CD14-positive monocyte (primary cell): ENCODE data around the gene HMCN1. TPM values are rescaled to one million over a fixed set of nuclear protein-coding genes. Genes with fewer than 3 reads are reported as not detected.

Experiments used
- DNase-seq, 3 donors: peaks; one replicate each; pipeline ENCODE4 v3.0.0-alpha.2; 2011 to 2022
- H2AFZ ChIP-seq: 2 replicates; pipeline ENCODE4 v1.6.0; 2012; ENCODE audit warnings: mild to moderate bottlenecking, low read depth, low read length, inconsistent platforms; ENCODE audit not compliant: insufficient read depth, poor library complexity, severe bottlenecking
- H3K27ac ChIP-seq, 2 donors: 1 replicate in 1 of 2; 2 replicates in 1 of 2; pipeline ENCODE4 v1.5.1; 2012 to 2013; ENCODE audit warnings: low read length in 2 of 2, control low read depth in 1 of 2, inconsistent platforms in 1 of 2, low read depth in 1 of 2, mild to moderate bottlenecking in 1 of 2
- H3K27me3 ChIP-seq, 2 donors: one replicate each; pipeline versions ENCODE4 v1.6.0 to v1.6.1; 2011 to 2013; ENCODE audit warnings: low read length in 2 of 2; ENCODE audit not compliant: control insufficient read depth in 2 of 2, insufficient read depth in 2 of 2
- H3K36me3 ChIP-seq, 2 donors: replicated peaks in 1 of 2; 1 replicate in 1 of 2; 2 replicates in 1 of 2; pipeline versions ENCODE4 v1.5.1 to v1.6.1; 2012 to 2013; ENCODE audit warnings: low read length in 2 of 2, control low read depth in 1 of 2, inconsistent platforms in 1 of 2, mild to moderate bottlenecking in 1 of 2; ENCODE audit not compliant: insufficient read depth in 2 of 2, control insufficient read depth in 1 of 2
- H3K4me1 ChIP-seq, 2 donors: 1 replicate in 1 of 2; 2 replicates in 1 of 2; pipeline versions ENCODE4 v1.5.1 to v1.6.1; 2012 to 2013; ENCODE audit warnings: low read length in 2 of 2, control low read depth in 1 of 2, inconsistent platforms in 1 of 2, mild to moderate bottlenecking in 1 of 2, moderate library complexity in 1 of 2; ENCODE audit not compliant: insufficient read depth in 2 of 2, control insufficient read depth in 1 of 2
- H3K4me2 ChIP-seq: replicated peaks from 2 replicates; pipeline ENCODE3; 2012; ENCODE audit warnings: low read length, moderate library complexity, mild to moderate bottlenecking; ENCODE audit not compliant: poor library complexity, severe bottlenecking; ENCODE audit errors: extremely low read depth
- H3K4me3 ChIP-seq, 3 experiments: fragments of 200-600 bp in 1 of 3; sonication (generic) in 1 of 3; replicated peaks in 1 of 3; 1 replicate in 2 of 3; 2 replicates in 1 of 3; pipeline ENCODE4 v1.5.1; 2011 to 2013; ENCODE audit warnings: low read length in 3 of 3, mild to moderate bottlenecking in 3 of 3, control low read depth in 2 of 3, low read depth in 2 of 3, inconsistent platforms in 1 of 3, moderate library complexity in 1 of 3
- H3K79me2 ChIP-seq: 2 replicates; pipeline ENCODE4 v1.6.0; 2012; ENCODE audit warnings: mild to moderate bottlenecking, control low read depth, inconsistent platforms, low read length, moderate library complexity; ENCODE audit not compliant: insufficient read depth
- H3K9ac ChIP-seq: 2 replicates; pipeline ENCODE4 v1.6.0; 2017; ENCODE audit warnings: low read length, mild to moderate bottlenecking; ENCODE audit not compliant: insufficient read depth, poor library complexity, severe bottlenecking
- H3K9me3 ChIP-seq, 2 donors: replicated peaks in 1 of 2; 1 replicate in 1 of 2; 2 replicates in 1 of 2; pipeline versions ENCODE4 v1.5.1 to v1.6.1; 2012 to 2013; ENCODE audit warnings: low read length in 2 of 2, control low read depth in 1 of 2; ENCODE audit not compliant: control insufficient read depth in 1 of 2, insufficient read depth in 1 of 2
- H4K20me1 ChIP-seq: 2 replicates; pipeline ENCODE4 v1.6.0; 2012; ENCODE audit warnings: mild to moderate bottlenecking, low read length, control low read depth, moderate library complexity; ENCODE audit not compliant: insufficient read depth
- H3K27ac Mint-ChIP-seq, 7 donors: one replicate each; pipeline ENCODE4 v1.8.0; 2020; ENCODE audit warnings: mild to moderate bottlenecking in 7 of 7, mixed read lengths in 7 of 7, moderate library complexity in 6 of 7, inconsistent platforms in 2 of 7
- H3K27me3 Mint-ChIP-seq, 3 donors: one replicate each; pipeline ENCODE4 v1.8.0; 2021 to 2022; ENCODE audit warnings: low read depth in 3 of 3, mild to moderate bottlenecking in 3 of 3, mixed read lengths in 3 of 3, moderate library complexity in 3 of 3, inconsistent platforms in 1 of 3
- H3K36me3 Mint-ChIP-seq, 2 donors: one replicate each; pipeline ENCODE4 v1.8.0; 2020; ENCODE audit warnings: mixed read lengths in 2 of 2, inconsistent platforms in 1 of 2, mild to moderate bottlenecking in 1 of 2
- H3K4me1 Mint-ChIP-seq: one replicate; pipeline ENCODE4 v1.8.0; 2020; ENCODE audit warnings: mild to moderate bottlenecking, mixed read lengths
- H3K4me3 Mint-ChIP-seq, 2 donors: one replicate each; pipeline ENCODE4 v1.8.0; 2020; ENCODE audit warnings: mild to moderate bottlenecking in 2 of 2, mixed read lengths in 2 of 2, moderate library complexity in 1 of 2
- H3K9me3 Mint-ChIP-seq, 7 donors: one replicate each; pipeline ENCODE4 v1.8.0; 2020 to 2022; ENCODE audit warnings: mixed read lengths in 7 of 7, mild to moderate bottlenecking in 6 of 7, moderate library complexity in 6 of 7, inconsistent platforms in 2 of 7
- WGBS: methylation state at CpG from one replicate; pipeline ENCODE4 v1.1.5; 2013; ENCODE audit warnings: missing lambda C conversion rate; ENCODE audit not compliant: insufficient coverage; 5-methylcytosine and 5-hydroxymethylcytosine counted together
- intact Hi-C, 2 donors: fragments of 100-400 bp; cut with micrococcal nuclease; formaldehyde crosslinking; loops; one replicate each; pipeline versions ENCODE4 v1.15.0 to v1.15.1; 2023
- polyA plus RNA-seq, 3 donors: library from polyadenylated mRNA; depleted of rRNA in 1 of 3; unstranded in 2 of 3; stranded (reverse) in 1 of 3; fragments of 300-500 nt in 2 of 3; fragments of >200 nt in 1 of 3; fragmentation: Illumina TruSeq in 2 of 3; gene quantifications; 1 replicate in 2 of 3; 2 replicates in 1 of 3; pipeline ENCODE4 v1.2.3, GENCODE V29; 2012 to 2021
- TF ChIP-seq, protein P1 (sequence below): fragments of 200-600 bp; IDR thresholded peaks from one replicate; pipeline ENCODE4 v1.8.0; 2022; ENCODE audit warnings: antibody characterized with exemption, mild to moderate bottlenecking

The HMCN1 gene
- polyA plus RNA-seq, 3 donors: not detected

DNA sequence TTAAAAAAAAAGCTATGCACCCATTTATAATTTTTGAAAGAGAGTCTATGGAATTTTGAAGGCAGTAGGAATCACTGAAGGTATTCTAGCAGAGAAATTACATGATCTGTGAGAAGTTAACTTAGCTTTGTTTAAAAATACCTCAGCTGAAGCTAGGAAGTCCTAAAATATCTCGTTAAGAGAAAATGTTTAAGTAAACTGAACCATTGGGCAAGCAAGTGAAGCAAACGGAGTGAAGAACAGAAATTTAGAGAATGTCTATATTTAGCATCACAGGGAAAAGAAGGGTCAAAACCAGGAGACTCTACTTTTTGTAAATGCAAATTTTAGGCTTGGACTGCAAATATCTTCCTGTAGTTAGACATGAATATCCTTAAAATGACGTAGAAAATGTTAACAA is 230.8 kb downstream of the HMCN1 start:
- H3K27ac ChIP-seq: no peak overlapping the region
- no peaks in the 10 kb centered on the region for H3K79me2 ChIP-seq
- no peaks in the 10 kb centered on the region for H3K4me1 Mint-ChIP-seq
- no peaks in the 10 kb centered on the region for H3K4me1 ChIP-seq
- H3K27me3 ChIP-seq: no peaks in the 10 kb centered on the region
- peaks cover 0 to 3% (median 0%) of the 10 kb centered on the region in 7 donors for H3K9me3 Mint-ChIP-seq
- no peaks in the 10 kb centered on the region for H3K9me3 ChIP-seq
- H3K4me3 Mint-ChIP-seq: no peak overlapping the region
- H4K20me1 ChIP-seq: no peaks in the 10 kb centered on the region
- DNase-seq: no peak
- no peaks in the 10 kb centered on the region for H3K36me3 ChIP-seq
- no peak overlapping the region for H3K27ac Mint-ChIP-seq
- no CpG with 5 or more reads among the region's 3 CpGs for WGBS
- TF ChIP-seq, protein P1, sequence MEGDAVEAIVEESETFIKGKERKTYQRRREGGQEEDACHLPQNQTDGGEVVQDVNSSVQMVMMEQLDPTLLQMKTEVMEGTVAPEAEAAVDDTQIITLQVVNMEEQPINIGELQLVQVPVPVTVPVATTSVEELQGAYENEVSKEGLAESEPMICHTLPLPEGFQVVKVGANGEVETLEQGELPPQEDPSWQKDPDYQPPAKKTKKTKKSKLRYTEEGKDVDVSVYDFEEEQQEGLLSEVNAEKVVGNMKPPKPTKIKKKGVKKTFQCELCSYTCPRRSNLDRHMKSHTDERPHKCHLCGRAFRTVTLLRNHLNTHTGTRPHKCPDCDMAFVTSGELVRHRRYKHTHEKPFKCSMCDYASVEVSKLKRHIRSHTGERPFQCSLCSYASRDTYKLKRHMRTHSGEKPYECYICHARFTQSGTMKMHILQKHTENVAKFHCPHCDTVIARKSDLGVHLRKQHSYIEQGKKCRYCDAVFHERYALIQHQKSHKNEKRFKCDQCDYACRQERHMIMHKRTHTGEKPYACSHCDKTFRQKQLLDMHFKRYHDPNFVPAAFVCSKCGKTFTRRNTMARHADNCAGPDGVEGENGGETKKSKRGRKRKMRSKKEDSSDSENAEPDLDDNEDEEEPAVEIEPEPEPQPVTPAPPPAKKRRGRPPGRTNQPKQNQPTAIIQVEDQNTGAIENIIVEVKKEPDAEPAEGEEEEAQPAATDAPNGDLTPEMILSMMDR: no peak
- no peak overlapping the region for H2AFZ ChIP-seq
- H3K27me3 Mint-ChIP-seq: peaks cover 0 to 2% (median 0%) of the 10 kb centered on the region in 3 donors
- H3K4me2 ChIP-seq: no peak overlapping the region
- H3K9ac ChIP-seq: no peak overlapping the region
- intact Hi-C loops: no loop called here
- H3K36me3 Mint-ChIP-seq: no peaks in the 10 kb centered on the region
- H3K4me3 ChIP-seq: no peak overlapping the region

DNA sequence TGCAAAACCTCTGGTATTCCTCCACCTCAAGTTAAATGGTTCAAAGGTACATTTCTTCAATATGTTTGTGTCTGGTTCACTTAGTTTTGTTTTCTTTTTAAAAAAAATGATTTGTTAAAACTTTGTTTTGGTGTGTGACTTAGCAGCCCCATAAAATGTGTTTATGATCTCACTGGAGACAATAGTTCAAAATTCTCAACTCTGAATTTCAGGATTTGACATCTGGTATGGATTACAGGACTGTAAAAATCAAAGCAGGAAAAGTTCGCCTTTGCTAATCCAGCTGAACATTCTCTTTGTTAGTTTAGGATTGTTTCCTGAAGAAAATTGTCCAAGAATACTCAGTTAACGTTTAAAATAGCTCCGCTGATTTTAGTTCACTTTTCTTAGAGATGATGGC is 231.7 kb downstream of the HMCN1 start:
- Histone ChIP-seq H3K27me3 (no peaks in the 10 kb centered on the region), H3K4me1 (no peaks in the 10 kb centered on the region), H3K9me3 (no peaks in the 10 kb centered on the region), H3K4me2 (no peak overlapping the region), H2AFZ (no peak overlapping the region), H3K27ac (no peak overlapping the region), H4K20me1 (no peaks in the 10 kb centered on the region), H3K79me2 (no peaks in the 10 kb centered on the region), H3K36me3 (no peaks in the 10 kb centered on the region), H3K4me3 (no peak overlapping the region), H3K9ac (no peak overlapping the region)
- Mint-ChIP-seq H3K4me1 (no peaks in the 10 kb centered on the region), H3K9me3 (peaks cover 0 to 3% (median 0%) of the 10 kb centered on the region in 7 donors), H3K27me3 (peaks cover 0 to 2% (median 0%) of the 10 kb centered on the region in 3 donors), H3K4me3 (no peak overlapping the region), H3K36me3 (no peaks in the 10 kb centered on the region), H3K27ac (no peak overlapping the region)
- TF ChIP-seq, protein P1: no peak
- no peak for DNase-seq
- WGBS: 83% methylated on average over 1 of the region's 3 CpGs
- intact Hi-C loops: no loop called here
